ENCODE data around the gene SSR4.

Gene SSR4

DNA sequence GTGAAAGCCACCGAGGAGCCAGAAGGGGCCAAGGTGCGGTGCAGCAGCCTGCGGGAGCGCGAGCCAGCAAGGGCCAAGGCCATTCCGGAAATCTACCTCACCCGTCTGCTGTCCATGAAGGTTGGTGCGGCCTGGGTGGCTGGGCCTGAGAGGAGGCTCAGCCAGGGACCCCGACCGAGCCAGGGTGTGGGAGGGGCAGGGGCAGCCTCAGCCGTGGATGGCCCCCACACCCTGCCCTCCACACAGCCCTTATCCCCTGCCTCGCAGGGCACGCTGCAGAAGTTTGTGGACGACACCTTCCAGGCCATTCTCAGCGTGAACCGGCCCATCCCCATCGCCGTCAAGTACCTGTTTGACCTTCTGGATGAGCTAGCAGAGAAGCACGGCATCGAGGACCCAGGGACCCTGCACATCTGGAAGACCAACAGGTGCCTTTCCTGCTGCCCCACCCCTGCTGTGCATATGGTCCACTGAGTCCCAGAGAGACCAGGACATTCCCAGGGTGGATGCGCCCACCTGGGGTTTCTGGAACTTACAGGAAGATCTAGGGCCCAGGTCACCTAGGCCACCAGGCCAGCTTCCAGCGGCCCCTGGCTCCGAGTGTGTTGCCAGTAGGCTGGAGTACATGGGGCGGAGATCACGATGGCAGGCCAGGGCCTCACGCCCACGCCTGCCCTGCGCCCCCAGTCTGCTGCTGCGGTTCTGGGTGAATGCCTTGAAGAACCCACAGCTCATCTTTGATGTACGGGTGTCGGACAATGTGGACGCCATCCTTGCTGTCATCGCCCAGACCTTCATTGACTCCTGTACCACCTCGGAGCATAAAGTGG lies 17.0 kb upstream of the SSR4 start:
- Histone ChIP-seq H3K27me3 (replicated peaks; ENCODE audit: control insufficient read depth, insufficient read depth, low read length) (no peaks in the 10 kb centered on the region), H3K4me3 (ENCODE audit: low read length) (no peak overlapping the region), H3K9ac (ENCODE audit: low read length) (no peak overlapping the region), H3K36me3 (ENCODE audit: control insufficient read depth, insufficient read depth, low read length, severe bottlenecking) (peaks cover 15% of the 10 kb centered on the region), H3K9me3 (ENCODE audit: control insufficient read depth, low read length) (no peaks in the 10 kb centered on the region), H3K4me1 (ENCODE audit: control insufficient read depth, insufficient read depth, low read length) (peaks cover 3% of the 10 kb centered on the region)
- DNase-seq (ENCODE audit: low read depth), result no peak

DNA sequence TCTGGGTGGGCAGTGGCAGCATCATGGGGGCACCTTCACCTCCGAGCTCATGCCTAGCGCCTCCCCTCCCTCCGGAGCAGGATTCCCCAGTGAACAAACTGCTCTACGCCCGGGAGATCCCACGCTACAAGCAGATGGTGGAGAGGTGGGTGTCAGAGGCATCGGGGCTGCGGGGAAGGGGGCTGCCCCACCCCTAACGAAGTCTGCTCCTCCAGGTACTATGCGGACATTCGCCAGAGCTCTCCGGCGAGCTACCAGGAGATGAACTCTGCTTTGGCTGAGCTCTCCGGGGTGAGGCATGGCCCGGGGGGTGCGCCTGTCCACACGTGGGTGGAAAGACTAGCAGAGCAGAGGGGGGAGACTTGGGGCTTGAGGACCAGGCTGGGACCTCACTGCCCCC lies 16.3 kb upstream of the SSR4 start:
- no peak for DNase-seq (ENCODE audit: low read depth)

DNA sequence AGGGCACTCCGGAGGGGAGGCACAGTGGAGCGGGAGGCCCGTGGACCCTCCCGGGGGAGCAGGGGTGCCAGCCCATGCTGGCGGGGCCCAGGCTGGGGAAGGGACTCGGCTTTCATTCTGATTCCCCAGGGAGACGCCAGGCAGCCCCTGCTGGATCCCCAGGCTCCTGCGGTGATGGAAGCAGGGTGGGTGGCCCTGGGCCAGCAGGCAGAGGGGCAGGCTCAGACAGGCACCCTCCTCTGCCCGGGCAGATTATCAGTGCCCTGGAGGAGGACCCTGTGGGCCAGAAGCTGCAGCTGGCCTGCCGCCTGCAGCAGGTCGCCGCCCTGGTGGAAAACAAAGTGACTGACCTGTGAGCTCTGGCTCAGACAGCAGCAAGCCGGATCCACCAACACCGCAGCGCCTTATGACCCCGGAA lies 15.8 kb upstream of the SSR4 start:
- no peaks in the 10 kb centered on the region for H3K27me3 ChIP-seq (replicated peaks; ENCODE audit: control insufficient read depth, insufficient read depth, low read length)
- no peak overlapping the region for H3K9ac ChIP-seq (ENCODE audit: low read length)
- H3K36me3 ChIP-seq (ENCODE audit: control insufficient read depth, insufficient read depth, low read length, severe bottlenecking), result peaks cover 15% of the 10 kb centered on the region
- no peak for DNase-seq (ENCODE audit: low read depth)
- peaks cover 3% of the 10 kb centered on the region for H3K4me1 ChIP-seq (ENCODE audit: control insufficient read depth, insufficient read depth, low read length)
- H3K9me3 ChIP-seq (ENCODE audit: control insufficient read depth, low read length), result no peaks in the 10 kb centered on the region
- H3K4me3 ChIP-seq (ENCODE audit: low read length), result no peak overlapping the region

More for the DNA sequence above, 16.3 kb upstream of the SSR4 start:
- no peak overlapping the region for H3K9ac ChIP-seq (ENCODE audit: low read length)
- H3K36me3 ChIP-seq (ENCODE audit: control insufficient read depth, insufficient read depth, low read length, severe bottlenecking), result peaks cover 15% of the 10 kb centered on the region
- peaks cover 3% of the 10 kb centered on the region for H3K4me1 ChIP-seq (ENCODE audit: control insufficient read depth, insufficient read depth, low read length)
- no peaks in the 10 kb centered on the region for H3K27me3 ChIP-seq (replicated peaks; ENCODE audit: control insufficient read depth, insufficient read depth, low read length)
- no peaks in the 10 kb centered on the region for H3K9me3 ChIP-seq (ENCODE audit: control insufficient read depth, low read length)
- H3K4me3 ChIP-seq (ENCODE audit: low read length), result no peak overlapping the region

DNA sequence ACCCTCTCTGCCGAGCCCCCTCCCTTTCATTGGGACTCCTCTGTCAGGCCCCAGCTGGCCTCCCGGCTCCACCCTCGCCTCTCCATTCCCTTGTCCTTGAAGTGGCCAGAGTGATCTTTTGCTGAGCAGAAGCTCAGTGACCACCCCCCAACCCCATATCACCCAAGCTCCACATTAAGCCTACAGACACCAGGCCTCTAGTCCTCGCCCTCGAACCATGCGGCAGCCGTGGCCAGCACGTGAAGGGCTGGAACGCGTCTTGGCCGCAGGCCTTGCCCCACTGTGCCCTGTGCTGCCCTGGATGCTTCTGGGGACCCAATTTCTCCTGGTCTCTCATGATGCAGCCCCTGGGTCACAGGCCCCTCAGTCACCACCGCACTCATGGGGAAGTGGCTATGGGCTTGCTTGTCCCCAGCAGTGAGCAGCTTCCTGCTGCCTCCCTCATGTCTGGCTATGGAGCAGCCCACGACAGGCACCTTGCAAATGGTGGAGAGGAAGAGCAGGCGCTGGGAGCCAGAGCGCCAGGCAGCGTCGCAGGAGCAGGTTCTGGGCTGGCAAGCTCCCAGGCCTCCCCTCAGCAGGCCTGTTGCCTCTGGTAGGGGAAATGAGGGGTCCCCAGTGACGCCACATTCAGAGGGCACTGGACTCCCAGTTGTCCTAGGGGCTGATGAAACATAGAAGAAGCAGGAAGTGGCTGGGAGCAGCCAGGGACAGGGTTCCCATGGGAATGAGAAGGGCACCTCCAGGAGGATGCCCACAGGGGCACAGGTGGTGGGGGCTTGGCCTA lies 14.4 kb upstream of the SSR4 start:
- no peak for DNase-seq (ENCODE audit: low read depth)

DNA sequence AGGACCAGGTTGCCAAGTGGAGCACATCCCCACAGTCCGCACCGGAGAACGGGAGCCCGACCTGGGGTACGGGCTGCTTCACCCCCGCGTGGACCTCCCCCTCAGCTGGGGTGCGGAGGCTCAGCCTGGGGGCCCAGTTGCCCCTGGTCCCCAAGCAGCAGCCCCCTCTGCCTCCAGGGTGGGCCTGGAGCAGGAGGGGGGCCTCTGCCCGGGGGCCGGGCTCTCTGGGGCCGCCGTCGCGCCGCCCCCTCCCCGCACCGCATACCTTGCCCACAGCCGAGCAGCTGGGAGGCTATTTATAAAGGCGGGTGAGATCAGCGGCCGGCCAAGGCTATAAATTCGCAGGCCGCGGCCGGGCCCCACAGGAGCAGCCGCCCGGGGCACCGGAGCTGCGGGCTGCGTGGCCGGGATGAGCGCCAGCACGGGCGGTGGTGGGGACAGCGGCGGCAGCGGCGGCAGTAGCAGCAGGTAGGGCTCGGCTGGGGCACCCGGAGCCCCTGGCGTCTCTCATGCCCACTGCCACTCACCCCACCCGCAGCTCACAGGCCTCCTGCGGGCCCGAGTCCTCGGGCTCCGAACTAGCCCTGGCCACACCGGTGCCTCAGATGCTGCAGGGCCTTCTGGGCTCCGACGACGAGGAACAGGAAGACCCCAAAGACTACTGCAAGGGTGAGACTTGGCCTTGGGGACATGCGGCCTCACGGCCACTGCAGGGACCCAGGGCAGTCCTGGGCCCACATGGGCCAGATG lies 13.6 kb upstream of the SSR4 start, which contains the start of gene SRPK3:
SRPK3 (plus strand) TSS at position 364 of the 750 bp plus-strand sequence; CDS start at position 410, 46 bp downstream.
- Histone ChIP-seq H3K36me3 (ENCODE audit: control insufficient read depth, insufficient read depth, low read length, severe bottlenecking) (peaks cover 17% of the 10 kb centered on the region), H3K9ac (ENCODE audit: low read length) (no peak within 1 kb of the TSS), H3K4me3 (ENCODE audit: low read length) (no peak within 1 kb of the TSS), H3K27me3 (replicated peaks; ENCODE audit: control insufficient read depth, insufficient read depth, low read length) (no peaks in the 10 kb centered on the region), H3K4me1 (ENCODE audit: control insufficient read depth, insufficient read depth, low read length) (peaks cover 3% of the 10 kb centered on the region), H3K9me3 (ENCODE audit: control insufficient read depth, low read length) (no peaks in the 10 kb centered on the region)
- DNase-seq (ENCODE audit: low read depth), result peak; percentile 37

More for the DNA sequence above, 14.4 kb upstream of the SSR4 start:
- H3K9me3 ChIP-seq (ENCODE audit: control insufficient read depth, low read length), result no peaks in the 10 kb centered on the region
- H3K36me3 ChIP-seq (ENCODE audit: control insufficient read depth, insufficient read depth, low read length, severe bottlenecking), result peaks cover 11% of the 10 kb centered on the region
- no peak overlapping the region for H3K4me3 ChIP-seq (ENCODE audit: low read length)
- no peaks in the 10 kb centered on the region for H3K27me3 ChIP-seq (replicated peaks; ENCODE audit: control insufficient read depth, insufficient read depth, low read length)
- no peak overlapping the region for H3K9ac ChIP-seq (ENCODE audit: low read length)
- peaks cover 3% of the 10 kb centered on the region for H3K4me1 ChIP-seq (ENCODE audit: control insufficient read depth, insufficient read depth, low read length)

DNA sequence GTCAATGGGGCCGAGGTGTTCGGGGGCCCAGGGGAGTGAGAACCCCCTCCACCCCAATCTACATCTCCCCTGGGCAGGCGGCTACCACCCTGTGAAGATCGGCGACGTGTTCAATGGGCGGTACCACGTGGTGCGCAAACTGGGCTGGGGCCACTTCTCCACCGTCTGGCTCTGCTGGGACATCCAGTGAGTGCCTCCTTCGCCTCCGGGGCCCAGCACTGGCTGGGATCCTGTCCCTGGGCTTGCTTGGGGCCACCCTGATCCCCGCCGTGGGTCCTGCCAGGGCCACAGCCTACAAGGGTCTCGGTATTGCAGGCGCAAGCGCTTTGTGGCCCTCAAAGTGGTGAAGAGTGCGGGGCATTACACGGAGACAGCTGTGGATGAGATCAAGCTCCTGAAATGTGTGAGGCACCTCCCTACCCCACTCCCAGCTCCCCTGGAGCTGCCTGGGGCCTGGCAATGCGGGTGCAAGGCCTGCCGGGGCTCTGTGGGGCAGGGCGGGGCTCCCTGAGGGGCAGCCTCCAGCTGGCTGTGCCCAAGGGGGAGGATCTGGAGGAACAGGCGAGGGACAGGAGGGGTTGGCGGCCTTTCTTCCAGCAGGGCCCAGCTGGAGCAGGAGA lies 12.9 kb upstream of the SSR4 start:
- Histone ChIP-seq H3K36me3 (ENCODE audit: control insufficient read depth, insufficient read depth, low read length, severe bottlenecking) (peaks cover 24% of the 10 kb centered on the region), H3K9ac (ENCODE audit: low read length) (no peak overlapping the region), H3K9me3 (ENCODE audit: control insufficient read depth, low read length) (no peaks in the 10 kb centered on the region), H3K4me3 (ENCODE audit: low read length) (no peak overlapping the region), H3K4me1 (ENCODE audit: control insufficient read depth, insufficient read depth, low read length) (peaks cover 3% of the 10 kb centered on the region), H3K27me3 (replicated peaks; ENCODE audit: control insufficient read depth, insufficient read depth, low read length) (no peaks in the 10 kb centered on the region)
- no peak for DNase-seq (ENCODE audit: low read depth)

DNA sequence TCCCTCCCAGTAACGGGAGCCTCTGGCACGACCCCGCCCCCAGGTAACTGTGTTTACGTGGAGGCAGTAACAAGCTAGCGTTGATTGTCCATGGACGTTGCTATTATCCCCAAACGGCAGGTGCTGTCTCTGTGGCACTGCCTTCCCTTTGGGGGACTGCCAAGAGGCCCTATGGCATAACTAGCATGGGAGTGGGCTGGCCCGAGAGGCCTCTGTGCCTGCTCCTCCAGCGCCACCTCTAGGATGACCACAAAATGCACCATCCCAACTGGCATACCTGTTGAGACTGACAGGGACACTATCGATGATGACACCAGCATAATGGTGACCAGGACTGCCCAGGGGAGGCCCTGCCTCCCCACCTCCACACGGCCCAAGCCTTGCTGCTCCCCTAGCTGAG lies 12.2 kb upstream of the SSR4 start:
- DNase-seq (ENCODE audit: low read depth), result no peak
- Histone ChIP-seq H3K4me1 (ENCODE audit: control insufficient read depth, insufficient read depth, low read length) (peaks cover 3% of the 10 kb centered on the region), H3K36me3 (ENCODE audit: control insufficient read depth, insufficient read depth, low read length, severe bottlenecking) (peaks cover 25% of the 10 kb centered on the region), H3K27me3 (replicated peaks; ENCODE audit: control insufficient read depth, insufficient read depth, low read length) (no peaks in the 10 kb centered on the region), H3K9ac (ENCODE audit: low read length) (no peak overlapping the region), H3K4me3 (ENCODE audit: low read length) (no peak overlapping the region), H3K9me3 (ENCODE audit: control insufficient read depth, low read length) (no peaks in the 10 kb centered on the region)

DNA sequence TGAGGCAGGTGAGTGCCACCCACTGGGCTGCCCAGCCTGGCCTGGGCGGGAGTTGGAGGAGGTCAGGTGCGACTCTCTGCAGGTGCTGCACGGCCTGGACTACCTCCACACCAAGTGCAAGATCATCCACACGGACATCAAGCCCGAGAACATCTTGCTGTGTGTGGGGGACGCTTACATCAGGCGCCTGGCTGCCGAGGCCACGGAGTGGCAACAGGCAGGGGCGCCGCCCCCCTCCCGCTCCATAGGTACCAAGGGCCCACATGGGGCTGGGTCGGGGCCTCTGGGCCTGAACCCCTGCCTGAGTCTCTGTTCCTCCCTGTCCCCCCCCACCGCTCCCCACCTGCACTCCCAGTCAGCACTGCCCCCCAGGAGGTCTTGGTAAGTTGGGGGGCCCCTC lies 11.6 kb upstream of the SSR4 start:
- H3K4me1 ChIP-seq (ENCODE audit: control insufficient read depth, insufficient read depth, low read length), result peaks cover 3% of the 10 kb centered on the region
- peaks cover 21% of the 10 kb centered on the region for H3K36me3 ChIP-seq (ENCODE audit: control insufficient read depth, insufficient read depth, low read length, severe bottlenecking)
- H3K27me3 ChIP-seq (replicated peaks; ENCODE audit: control insufficient read depth, insufficient read depth, low read length), result no peaks in the 10 kb centered on the region
- DNase-seq (ENCODE audit: low read depth), result no peak
- no peak overlapping the region for H3K9ac ChIP-seq (ENCODE audit: low read length)
- no peaks in the 10 kb centered on the region for H3K9me3 ChIP-seq (ENCODE audit: control insufficient read depth, low read length)
- no peak overlapping the region for H3K4me3 ChIP-seq (ENCODE audit: low read length)

DNA sequence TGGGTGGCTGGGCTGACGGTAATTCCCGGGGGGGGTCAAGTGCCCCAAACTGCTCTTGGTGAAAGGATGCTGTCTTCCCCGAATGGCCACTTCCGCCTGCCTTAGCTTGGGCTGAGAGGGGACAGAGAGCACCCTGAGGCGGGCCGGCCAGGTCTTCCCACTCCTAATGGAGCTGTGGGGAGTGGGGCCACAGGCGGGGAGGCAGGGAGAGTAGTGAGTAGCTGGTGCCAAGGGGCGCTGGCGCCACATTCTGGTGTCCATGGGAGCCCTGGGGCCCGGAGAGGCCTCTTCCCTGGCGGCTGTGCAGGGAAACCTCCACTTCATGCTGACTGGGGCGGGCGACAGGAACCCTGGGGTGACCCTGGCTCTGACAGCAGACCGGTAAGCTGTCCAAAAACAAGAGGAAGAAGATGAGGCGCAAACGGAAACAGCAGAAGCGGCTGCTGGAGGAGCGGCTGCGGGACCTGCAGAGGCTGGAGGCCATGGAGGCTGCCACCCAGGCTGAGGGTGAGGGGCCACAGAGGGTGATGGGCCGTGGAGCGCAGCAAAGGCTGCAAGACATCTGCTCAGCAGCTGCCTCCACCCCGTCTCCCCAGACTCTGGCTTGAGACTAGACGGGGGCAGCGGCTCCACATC lies 11.0 kb upstream of the SSR4 start:
- DNase-seq (ENCODE audit: low read depth), result no peak
- Histone ChIP-seq H3K4me1 (ENCODE audit: control insufficient read depth, insufficient read depth, low read length) (peaks cover 3% of the 10 kb centered on the region), H3K4me3 (ENCODE audit: low read length) (no peak overlapping the region), H3K36me3 (ENCODE audit: control insufficient read depth, insufficient read depth, low read length, severe bottlenecking) (peaks cover 15% of the 10 kb centered on the region), H3K9me3 (ENCODE audit: control insufficient read depth, low read length) (no peaks in the 10 kb centered on the region), H3K9ac (ENCODE audit: low read length) (no peak overlapping the region), H3K27me3 (replicated peaks; ENCODE audit: control insufficient read depth, insufficient read depth, low read length) (no peaks in the 10 kb centered on the region)

DNA sequence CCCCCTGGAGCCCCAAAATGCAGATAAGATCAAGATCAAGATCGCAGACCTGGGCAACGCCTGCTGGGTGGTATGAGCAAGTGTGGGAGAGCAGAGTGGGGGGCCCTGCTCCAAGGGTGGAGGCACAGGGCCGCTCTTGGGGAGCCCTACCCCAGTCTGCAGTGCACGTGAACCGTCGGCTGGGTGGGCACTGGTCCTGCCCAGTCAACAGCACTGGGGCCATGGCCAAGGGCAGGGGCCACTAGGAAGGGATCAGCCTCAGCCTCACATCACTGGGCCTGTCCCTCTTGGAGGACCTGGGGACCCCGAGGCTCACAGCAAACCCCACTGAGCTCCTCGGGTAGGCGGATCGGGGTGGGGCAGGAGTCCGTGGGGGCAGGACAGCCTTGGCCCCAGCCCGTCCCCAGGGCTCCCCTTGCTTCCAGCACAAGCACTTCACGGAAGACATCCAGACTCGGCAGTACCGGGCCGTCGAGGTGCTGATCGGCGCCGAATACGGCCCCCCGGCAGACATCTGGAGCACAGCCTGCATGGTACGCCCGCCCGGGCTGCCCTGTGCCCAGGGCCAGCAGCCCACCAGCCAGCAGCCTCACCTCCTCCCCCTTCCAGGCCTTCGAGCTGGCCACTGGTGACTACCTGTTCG lies 10.0 kb upstream of the SSR4 start:
- Histone ChIP-seq H3K4me3 (ENCODE audit: low read length) (no peak overlapping the region), H3K9ac (ENCODE audit: low read length) (no peak overlapping the region), H3K9me3 (ENCODE audit: control insufficient read depth, low read length) (no peaks in the 10 kb centered on the region), H3K4me1 (ENCODE audit: control insufficient read depth, insufficient read depth, low read length) (peaks cover 3% of the 10 kb centered on the region), H3K27me3 (replicated peaks; ENCODE audit: control insufficient read depth, insufficient read depth, low read length) (no peaks in the 10 kb centered on the region), H3K36me3 (ENCODE audit: control insufficient read depth, insufficient read depth, low read length, severe bottlenecking) (peaks cover 16% of the 10 kb centered on the region)
- DNase-seq (ENCODE audit: low read depth), result no peak
